ENCODE data around the gene GINS1. TPM values are rescaled to one million over a fixed set of nuclear protein-coding genes. Genes with fewer than 3 reads are reported as not detected.

GINS1 gene
- total RNA-seq, 2 experiments from 2014 or later = 34.9 to 35.9 TPM

DNA sequence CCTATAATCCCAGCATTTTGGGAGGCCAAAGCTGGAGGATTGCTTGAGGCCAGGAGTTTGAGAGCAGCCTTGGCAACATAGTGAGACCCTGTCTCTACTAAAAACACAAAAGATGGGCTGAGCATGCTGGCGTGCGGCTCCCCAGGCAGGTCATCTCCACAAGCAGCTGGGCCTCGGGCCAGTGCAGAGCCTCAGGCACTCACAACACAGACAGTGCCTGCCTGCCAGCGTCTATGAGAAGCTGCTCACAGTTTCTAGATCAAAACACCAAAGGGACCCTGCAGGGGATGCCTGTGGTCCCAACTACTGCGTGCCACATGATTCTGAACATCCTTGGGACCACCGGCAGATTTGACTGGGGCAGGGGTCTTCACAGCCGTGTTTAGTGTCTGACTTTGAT lies 59.4 kb downstream of the GINS1 start:
- POLR2A ChIA-PET = no interaction called here
- Mint-ChIP-seq H3K4me3 (no peak overlapping the region), H3K4me1 (ENCODE audit: low read depth) (peaks cover 5% of the 10 kb centered on the region), H3K9me3 (no peaks in the 10 kb centered on the region), H3K27ac (no peak overlapping the region), H3K27me3 (no peaks in the 10 kb centered on the region), H3K36me3 (ENCODE audit: low read depth) (no peaks in the 10 kb centered on the region)
- intact Hi-C loops (cut with micrococcal nuclease) = loop anchor here (10.0 kb wide), 1 partner anchor 58 kb away; no protein-coding TSS in a partner anchor
- CTCF ChIA-PET = no interaction called here
- DNase-seq (no peak), ATAC-seq (no peak)
- TF ChIP-seq, protein P1, sequence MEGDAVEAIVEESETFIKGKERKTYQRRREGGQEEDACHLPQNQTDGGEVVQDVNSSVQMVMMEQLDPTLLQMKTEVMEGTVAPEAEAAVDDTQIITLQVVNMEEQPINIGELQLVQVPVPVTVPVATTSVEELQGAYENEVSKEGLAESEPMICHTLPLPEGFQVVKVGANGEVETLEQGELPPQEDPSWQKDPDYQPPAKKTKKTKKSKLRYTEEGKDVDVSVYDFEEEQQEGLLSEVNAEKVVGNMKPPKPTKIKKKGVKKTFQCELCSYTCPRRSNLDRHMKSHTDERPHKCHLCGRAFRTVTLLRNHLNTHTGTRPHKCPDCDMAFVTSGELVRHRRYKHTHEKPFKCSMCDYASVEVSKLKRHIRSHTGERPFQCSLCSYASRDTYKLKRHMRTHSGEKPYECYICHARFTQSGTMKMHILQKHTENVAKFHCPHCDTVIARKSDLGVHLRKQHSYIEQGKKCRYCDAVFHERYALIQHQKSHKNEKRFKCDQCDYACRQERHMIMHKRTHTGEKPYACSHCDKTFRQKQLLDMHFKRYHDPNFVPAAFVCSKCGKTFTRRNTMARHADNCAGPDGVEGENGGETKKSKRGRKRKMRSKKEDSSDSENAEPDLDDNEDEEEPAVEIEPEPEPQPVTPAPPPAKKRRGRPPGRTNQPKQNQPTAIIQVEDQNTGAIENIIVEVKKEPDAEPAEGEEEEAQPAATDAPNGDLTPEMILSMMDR (IDR thresholded peaks at IDR 0.05) = no peak

DNA sequence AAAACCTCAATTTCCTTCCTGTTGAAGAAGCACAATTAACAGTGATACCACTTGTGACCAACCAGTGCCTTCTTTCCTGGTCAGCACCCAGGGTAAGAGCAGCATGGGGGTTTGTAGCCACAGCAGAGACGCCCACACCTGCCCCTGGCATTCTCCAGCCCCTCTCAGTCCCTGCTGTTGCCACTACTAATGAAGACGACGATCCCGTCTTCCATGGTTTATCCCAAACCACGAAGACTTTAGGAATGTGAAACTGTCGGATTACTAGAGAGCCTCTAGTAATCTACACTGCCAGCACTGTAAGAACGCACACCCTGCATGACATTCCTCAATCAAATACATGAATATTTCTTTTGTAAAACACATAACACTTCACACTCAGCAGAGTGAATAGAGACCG lies 60.0 kb downstream of the GINS1 start:
- no peak overlapping the region for H3K27ac Mint-ChIP-seq
- H3K4me3 Mint-ChIP-seq = no peak overlapping the region
- DNase-seq (no peak), ATAC-seq (no peak)
- H3K4me1 Mint-ChIP-seq (ENCODE audit: low read depth) = peaks cover 5% of the 10 kb centered on the region
- no peaks in the 10 kb centered on the region for H3K9me3 Mint-ChIP-seq
- CTCF ChIA-PET = no interaction called here
- no peaks in the 10 kb centered on the region for H3K27me3 Mint-ChIP-seq
- POLR2A ChIA-PET = no interaction called here
- intact Hi-C loops (cut with micrococcal nuclease) = loop anchor here (10.0 kb wide), 1 partner anchor 57 kb away; no protein-coding TSS in a partner anchor
- no peaks in the 10 kb centered on the region for H3K36me3 Mint-ChIP-seq (ENCODE audit: low read depth)
- TF ChIP-seq, protein P1 (IDR thresholded peaks at IDR 0.05) = no peak

DNA sequence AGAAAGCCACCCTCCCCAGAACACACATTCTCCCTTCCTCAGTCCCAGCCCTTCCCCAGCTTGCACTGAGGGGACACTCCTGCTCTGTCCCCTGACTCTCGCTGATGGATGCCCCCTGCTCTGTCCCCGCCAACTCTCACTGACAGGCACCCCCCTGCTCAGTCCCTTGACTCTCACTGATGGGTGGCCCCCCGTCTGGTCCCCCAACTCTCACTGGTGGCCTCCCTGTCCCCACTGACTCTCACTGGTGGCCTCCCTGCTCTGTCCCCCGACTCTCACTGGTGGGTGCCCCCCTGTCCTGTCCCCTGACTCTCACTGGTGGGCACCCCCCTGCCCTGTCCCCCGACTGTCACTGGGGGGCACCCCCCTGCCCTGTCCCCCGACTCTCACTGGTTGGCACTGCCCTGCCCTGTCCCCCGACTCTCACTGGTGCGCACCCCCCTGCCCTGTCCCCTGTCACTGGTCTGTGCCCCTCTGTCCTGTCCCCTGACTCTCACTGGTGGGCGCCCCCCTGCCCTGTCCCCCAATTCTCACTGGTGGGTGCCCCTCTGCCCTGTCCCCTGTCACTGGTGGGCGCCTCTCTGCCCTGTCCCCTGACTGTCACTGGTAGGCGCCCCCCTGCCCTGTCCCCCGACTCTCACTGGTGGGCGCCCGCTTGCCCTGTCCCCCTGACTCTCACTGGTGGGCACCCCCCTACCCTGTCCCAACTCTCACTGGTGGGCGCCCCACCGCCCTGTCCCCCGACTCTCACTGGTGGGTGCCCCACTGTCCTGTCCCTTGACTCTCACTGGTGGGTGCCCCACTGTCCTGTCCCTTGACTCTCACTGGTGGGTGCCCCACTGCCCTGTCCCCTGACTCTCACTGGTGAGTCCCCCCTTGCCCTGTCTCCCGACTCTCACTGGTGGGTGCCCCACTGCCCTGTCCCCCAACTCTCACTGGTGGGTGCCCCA lies 60.9 kb downstream of the GINS1 start:
- H3K4me3 Mint-ChIP-seq = no peak overlapping the region
- no peaks in the 10 kb centered on the region for H3K36me3 Mint-ChIP-seq (ENCODE audit: low read depth)
- TF ChIP-seq, protein P1 (IDR thresholded peaks at IDR 0.05) = no peak
- no peak overlapping the region for H3K27ac Mint-ChIP-seq
- ChIA-PET CTCF (no interaction called here), POLR2A (no interaction called here)
- H3K27me3 Mint-ChIP-seq = no peaks in the 10 kb centered on the region
- H3K4me1 Mint-ChIP-seq (ENCODE audit: low read depth) = peaks cover 5% of the 10 kb centered on the region
- no peaks in the 10 kb centered on the region for H3K9me3 Mint-ChIP-seq
- ATAC-seq = no peak
- intact Hi-C loops (cut with micrococcal nuclease) = loop anchor here (10.0 kb wide), 1 partner anchor 56 kb away; no protein-coding TSS in a partner anchor
- no peak for DNase-seq

DNA sequence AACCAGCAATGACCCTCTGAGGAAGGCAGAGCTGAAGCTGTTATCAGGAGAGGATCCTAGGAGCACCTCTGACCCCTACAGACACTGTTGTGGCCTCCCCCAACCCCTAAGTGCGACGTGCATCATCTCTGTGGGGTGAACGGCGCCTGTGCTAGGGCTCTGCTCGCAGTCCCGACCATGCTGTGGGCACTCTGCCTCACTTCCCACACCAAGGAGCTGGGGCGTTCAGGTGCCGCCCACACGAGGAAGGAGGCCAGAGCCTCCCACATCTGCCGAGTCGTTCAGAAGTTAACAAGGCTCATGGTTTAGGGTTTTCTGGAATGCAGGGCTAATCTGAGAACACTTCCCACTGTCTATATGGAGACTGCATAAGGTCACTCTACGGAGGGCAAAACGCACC lies 62.1 kb downstream of the GINS1 start:
- Mint-ChIP-seq H3K36me3 (ENCODE audit: low read depth) (no peaks in the 10 kb centered on the region), H3K27ac (no peak overlapping the region), H3K4me1 (ENCODE audit: low read depth) (peaks cover 5% of the 10 kb centered on the region), H3K4me3 (no peak overlapping the region), H3K9me3 (no peaks in the 10 kb centered on the region), H3K27me3 (no peaks in the 10 kb centered on the region)
- POLR2A ChIA-PET = no interaction called here
- ATAC-seq (no peak), DNase-seq (no peak)
- CTCF ChIA-PET = interaction anchor here (0.9 to 1.5 kb wide), 3 partner anchors 10 to 94 kb away, joined by 3 to 5 read pairs (median 5); no protein-coding TSS in a partner anchor
- TF ChIP-seq, protein P1 (IDR thresholded peaks at IDR 0.05) = no peak
- intact Hi-C loops (cut with micrococcal nuclease) = loop anchor here (10.0 kb wide), 1 partner anchor 55 kb away; no protein-coding TSS in a partner anchor

DNA sequence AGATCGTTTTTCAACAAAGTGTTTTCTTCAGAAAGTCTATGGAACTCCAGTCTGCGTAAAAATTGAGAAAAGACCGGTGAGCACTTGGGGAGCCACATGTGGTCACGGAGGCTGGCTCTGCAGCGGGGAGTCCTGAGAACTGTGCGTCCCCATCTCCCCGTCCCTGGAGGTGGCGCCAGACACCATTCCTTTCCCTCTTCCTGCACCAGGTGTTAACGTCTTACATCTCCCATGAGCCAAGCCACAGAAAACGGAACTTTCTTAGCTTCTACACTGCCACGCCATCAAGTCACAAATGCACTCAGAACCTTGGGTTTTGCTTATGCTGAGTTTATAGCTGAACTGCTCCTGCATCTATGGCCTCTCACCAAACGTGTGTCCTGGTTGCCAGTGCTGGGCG lies 62.6 kb downstream of the GINS1 start:
- intact Hi-C loops (cut with micrococcal nuclease) = no loop called here
- TF ChIP-seq, protein P1 (IDR thresholded peaks at IDR 0.05) = peak; percentile 51
- DNase-seq = peak; percentile 65
- peak; percentile 74 for ATAC-seq
- H3K9me3 Mint-ChIP-seq = no peaks in the 10 kb centered on the region
- ChIA-PET POLR2A (no interaction called here), CTCF (interaction anchor here (0.9 to 1.5 kb wide), 6 partner anchors 9 to 153 kb away, joined by 3 to 6 read pairs (median 5); no protein-coding TSS in a partner anchor)
- H3K36me3 Mint-ChIP-seq (ENCODE audit: low read depth) = no peaks in the 10 kb centered on the region
- H3K4me1 Mint-ChIP-seq (ENCODE audit: low read depth) = peaks cover 5% of the 10 kb centered on the region
- H3K27ac Mint-ChIP-seq = no peak overlapping the region
- no peak overlapping the region for H3K4me3 Mint-ChIP-seq
- no peaks in the 10 kb centered on the region for H3K27me3 Mint-ChIP-seq
